ENCODE measurements around the gene ACOT12.

The ACOT12 gene

GRCh38 chr5:81283976-81284375 is 110.0 kb downstream of the ACOT12 start:
- no peak for DNase-seq
